ENCODE measurements around the gene UPK1B.

The UPK1B gene

GRCh38 chr3:119177321-119177720 lies 3.9 kb downstream of the UPK1B start:
- DNase-seq, result no peak

- no peak for DNase-seq
These were observed 8.4 kb downstream of the UPK1B start for GRCh38 chr3:119181765-119182164.

- no peak for DNase-seq
These were observed 10.7 kb downstream of the UPK1B start for GRCh38 chr3:119184111-119184510.

GRCh38 chr3:119184796-119185570 lies 11.6 kb downstream of the UPK1B start:
- DNase-seq, result no peak

GRCh38 chr3:119187266-119187665 lies 13.9 kb downstream of the UPK1B start:
- no peak for DNase-seq

- no peak for DNase-seq
These were observed 18.4 kb downstream of the UPK1B start for GRCh38 chr3:119191800-119192199.

- no peak for DNase-seq
These were observed 21.1 kb downstream of the UPK1B start for GRCh38 chr3:119194237-119195150.

GRCh38 chr3:119195151-119195476 lies 21.7 kb downstream of the UPK1B start:
- DNase-seq, result no peak

GRCh38 chr3:119195911-119196310 lies 22.5 kb downstream of the UPK1B start:
- no peak for DNase-seq

- DNase-seq, result no peak
These were observed 31.8 kb downstream of the UPK1B start for GRCh38 chr3:119205209-119205608.

GRCh38 chr3:119205685-119206084 lies 32.3 kb downstream of the UPK1B start:
- no peak for DNase-seq

- peak; percentile 31 for DNase-seq
These were observed 33.5 kb downstream of the UPK1B start for GRCh38 chr3:119206611-119207511.

- DNase-seq, result no peak
These were observed 34.1 kb downstream of the UPK1B start for GRCh38 chr3:119207512-119207875.

GRCh38 chr3:119211193-119211592 lies 37.8 kb downstream of the UPK1B start:
- DNase-seq, result no peak

- DNase-seq, result no peak
These were observed 38.4 kb downstream of the UPK1B start for GRCh38 chr3:119211803-119212202.

- no peak for DNase-seq
These were observed 45.7 kb downstream of the UPK1B start for GRCh38 chr3:119219069-119219468.

- DNase-seq, result no peak
These were observed 46.8 kb downstream of the UPK1B start for GRCh38 chr3:119220198-119220597.

- no peak for DNase-seq
These were observed 47.7 kb downstream of the UPK1B start for GRCh38 chr3:119220970-119221667.

GRCh38 chr3:119221779-119222320 lies 48.5 kb downstream of the UPK1B start:
- no peak for DNase-seq

- no peak for DNase-seq
These were observed 49.0 kb downstream of the UPK1B start for GRCh38 chr3:119222391-119222790.

GRCh38 chr3:119223511-119223910 lies 50.1 kb downstream of the UPK1B start:
- DNase-seq, result no peak

- no peak for DNase-seq
These were observed 51.7 kb downstream of the UPK1B start for GRCh38 chr3:119225121-119225520.
